Breast epithelium (tissue), 3 donors: ENCODE data around the gene FHL5.
"Not testable (repeated sequence)": the region's sequence is repeated elsewhere in the genome, so short reads cannot be mapped to it uniquely, and the experiment has no call there.

Experiments
- POLR2A ChIP-seq: fragments of 450-650 bp; IDR thresholded peaks from one replicate; pipeline ENCODE4 v1.6.1; 2016; ENCODE audit warnings: antibody characterized with exemption, mild to moderate bottlenecking, moderate library complexity
- POLR2AphosphoS5 ChIP-seq, 3 donors: sonication (generic); formaldehyde crosslinking; IDR thresholded peaks; one replicate each; pipeline ENCODE4 v1.6.1; 2017; ENCODE audit warnings: antibody characterized with exemption in 3 of 3
- TF ChIP-seq, protein P1 (sequence below), 3 donors: fragments of 450-650 bp; IDR thresholded peaks; one replicate each; pipeline ENCODE4 v1.5.1; 2016 to 2017; ENCODE audit warnings: antibody characterized with exemption in 3 of 3, mild to moderate bottlenecking in 3 of 3, moderate library complexity in 3 of 3

DNA sequence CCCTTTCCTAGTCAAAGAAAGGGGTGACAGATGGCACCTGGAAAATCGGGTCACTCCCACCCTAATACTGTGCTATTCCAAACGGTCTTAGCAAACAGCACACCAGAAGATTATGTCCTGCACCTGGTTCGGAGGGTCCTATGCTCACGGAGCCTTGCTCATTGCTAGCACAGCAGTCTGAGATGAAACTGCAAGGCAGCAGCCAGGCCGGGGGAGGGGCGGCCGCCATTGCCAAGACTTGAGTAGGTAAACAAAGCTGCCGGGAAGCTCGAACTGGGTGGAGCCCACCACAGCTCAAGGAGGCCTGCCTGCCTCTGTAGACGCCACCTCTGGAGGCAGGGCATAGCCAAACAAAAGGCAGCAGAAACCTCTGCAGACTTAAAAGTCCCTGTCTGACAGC is 75.1 kb downstream of the FHL5 start:
- TF ChIP-seq POLR2A; POLR2AphosphoS5 (IDR thresholded peaks at IDR 0.05): not testable (repeated sequence)
- TF ChIP-seq, protein P1, sequence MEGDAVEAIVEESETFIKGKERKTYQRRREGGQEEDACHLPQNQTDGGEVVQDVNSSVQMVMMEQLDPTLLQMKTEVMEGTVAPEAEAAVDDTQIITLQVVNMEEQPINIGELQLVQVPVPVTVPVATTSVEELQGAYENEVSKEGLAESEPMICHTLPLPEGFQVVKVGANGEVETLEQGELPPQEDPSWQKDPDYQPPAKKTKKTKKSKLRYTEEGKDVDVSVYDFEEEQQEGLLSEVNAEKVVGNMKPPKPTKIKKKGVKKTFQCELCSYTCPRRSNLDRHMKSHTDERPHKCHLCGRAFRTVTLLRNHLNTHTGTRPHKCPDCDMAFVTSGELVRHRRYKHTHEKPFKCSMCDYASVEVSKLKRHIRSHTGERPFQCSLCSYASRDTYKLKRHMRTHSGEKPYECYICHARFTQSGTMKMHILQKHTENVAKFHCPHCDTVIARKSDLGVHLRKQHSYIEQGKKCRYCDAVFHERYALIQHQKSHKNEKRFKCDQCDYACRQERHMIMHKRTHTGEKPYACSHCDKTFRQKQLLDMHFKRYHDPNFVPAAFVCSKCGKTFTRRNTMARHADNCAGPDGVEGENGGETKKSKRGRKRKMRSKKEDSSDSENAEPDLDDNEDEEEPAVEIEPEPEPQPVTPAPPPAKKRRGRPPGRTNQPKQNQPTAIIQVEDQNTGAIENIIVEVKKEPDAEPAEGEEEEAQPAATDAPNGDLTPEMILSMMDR (IDR thresholded peaks at IDR 0.05): not testable (repeated sequence)
